Fibroblast of lung (primary cell): Measurements from ENCODE around the gene DCAF12.
"Not testable (repeated sequence)": the region's sequence is repeated elsewhere in the genome, so short reads cannot be mapped to it uniquely, and the experiment has no call there.

Experiments
- EZH2 ChIP-seq: IDR thresholded peaks from 2 replicates; pipeline ENCODE4 v1.5.1; 2012; ENCODE audit warnings: low read length, control low read depth, mild to moderate bottlenecking; ENCODE audit errors: missing control alignments
- TF ChIP-seq, protein P1 (sequence below), 2 donors: IDR thresholded peaks in 1 of 2; conservative IDR thresholded peaks in 1 of 2; 1 replicate in 1 of 2; 2 replicates in 1 of 2; pipeline ENCODE4 v1.5.1; 2011 to 2012; ENCODE audit warnings: low read length in 2 of 2, control low read depth in 1 of 2, inconsistent platforms in 1 of 2, low read depth in 1 of 2, mild to moderate bottlenecking in 1 of 2

DNA sequence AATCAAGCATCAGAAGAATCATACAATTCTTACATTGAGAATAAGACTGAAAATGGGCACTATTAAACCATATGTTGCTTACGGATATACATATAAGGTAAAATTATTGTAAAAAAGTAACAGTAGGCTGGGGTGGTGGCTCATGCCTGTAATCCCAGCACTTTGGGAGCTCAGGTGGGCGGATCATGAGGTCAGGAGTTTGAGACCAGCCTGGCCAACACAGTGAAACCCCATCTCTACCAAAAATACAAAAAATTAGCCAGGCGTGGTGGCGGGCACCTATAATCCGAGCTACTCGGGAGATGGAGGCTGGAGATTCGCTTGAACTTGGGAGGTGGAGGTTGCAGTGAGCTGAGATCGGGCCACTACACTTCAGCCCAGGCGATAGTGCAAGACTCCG, 84.4 kb downstream of the DCAF12 start:
- TF ChIP-seq, protein P1, sequence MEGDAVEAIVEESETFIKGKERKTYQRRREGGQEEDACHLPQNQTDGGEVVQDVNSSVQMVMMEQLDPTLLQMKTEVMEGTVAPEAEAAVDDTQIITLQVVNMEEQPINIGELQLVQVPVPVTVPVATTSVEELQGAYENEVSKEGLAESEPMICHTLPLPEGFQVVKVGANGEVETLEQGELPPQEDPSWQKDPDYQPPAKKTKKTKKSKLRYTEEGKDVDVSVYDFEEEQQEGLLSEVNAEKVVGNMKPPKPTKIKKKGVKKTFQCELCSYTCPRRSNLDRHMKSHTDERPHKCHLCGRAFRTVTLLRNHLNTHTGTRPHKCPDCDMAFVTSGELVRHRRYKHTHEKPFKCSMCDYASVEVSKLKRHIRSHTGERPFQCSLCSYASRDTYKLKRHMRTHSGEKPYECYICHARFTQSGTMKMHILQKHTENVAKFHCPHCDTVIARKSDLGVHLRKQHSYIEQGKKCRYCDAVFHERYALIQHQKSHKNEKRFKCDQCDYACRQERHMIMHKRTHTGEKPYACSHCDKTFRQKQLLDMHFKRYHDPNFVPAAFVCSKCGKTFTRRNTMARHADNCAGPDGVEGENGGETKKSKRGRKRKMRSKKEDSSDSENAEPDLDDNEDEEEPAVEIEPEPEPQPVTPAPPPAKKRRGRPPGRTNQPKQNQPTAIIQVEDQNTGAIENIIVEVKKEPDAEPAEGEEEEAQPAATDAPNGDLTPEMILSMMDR (conservative IDR thresholded peaks at IDR 0.05 in 1 of 2, IDR thresholded peaks at IDR 0.05 in 1 of 2; ENCODE audit: low read depth in 1 of 2, low read length in 2 of 2): not testable (repeated sequence)
- TF ChIP-seq EZH2: not testable (repeated sequence)
